GM21447 (cell line): ENCODE measurements around the gene NEMP2.

ENCODE experiments used
- ATAC-seq: cut with Tn5 transposase; IDR thresholded peaks from one replicate; pipeline ENCODE4 v1.9.1; 2021; ENCODE audit not compliant: unreplicated experiment

The NEMP2 gene

GRCh38 chr2:190458352-190459107 is 76.0 kb downstream of the NEMP2 start:
- ATAC-seq = no peak

- no peak for ATAC-seq
These were observed 77.3 kb downstream of the NEMP2 start for GRCh38 chr2:190457256-190457655.

- ATAC-seq = no peak
These were observed 77.7 kb downstream of the NEMP2 start for GRCh38 chr2:190456833-190457232.

- no peak for ATAC-seq
These were observed 79.0 kb downstream of the NEMP2 start for GRCh38 chr2:190455358-190456095.

GRCh38 chr2:190454795-190455194 is 79.7 kb downstream of the NEMP2 start:
- no peak for ATAC-seq
